Cardiac fibroblast (primary cell): Measurements from ENCODE around the gene DHRSX.
"Not testable (repeated sequence)": the region's sequence is repeated elsewhere in the genome, so short reads cannot be mapped to it uniquely, and the experiment has no call there.

ENCODE experiments used
- DNase-seq, 2 donors: peaks; one replicate each; pipeline versions ENCODE4 v3.0.0 to v3.0.0-alpha.2; 2010; ENCODE audit warnings: low read depth in 2 of 2
- H3K4me3 ChIP-seq, 2 donors: replicated peaks in 1 of 2; 1 replicate in 1 of 2; 2 replicates in 1 of 2; pipeline ENCODE4 v1.5.1; 2011; ENCODE audit warnings: low read depth in 2 of 2, low read length in 2 of 2, mild to moderate bottlenecking in 2 of 2, moderate library complexity in 1 of 2
- TF ChIP-seq, protein P1 (sequence below): IDR thresholded peaks from one replicate; pipeline ENCODE4 v1.5.1; 2011; ENCODE audit warnings: low read depth, mild to moderate bottlenecking, low read length, inconsistent platforms

Gene DHRSX

DNA sequence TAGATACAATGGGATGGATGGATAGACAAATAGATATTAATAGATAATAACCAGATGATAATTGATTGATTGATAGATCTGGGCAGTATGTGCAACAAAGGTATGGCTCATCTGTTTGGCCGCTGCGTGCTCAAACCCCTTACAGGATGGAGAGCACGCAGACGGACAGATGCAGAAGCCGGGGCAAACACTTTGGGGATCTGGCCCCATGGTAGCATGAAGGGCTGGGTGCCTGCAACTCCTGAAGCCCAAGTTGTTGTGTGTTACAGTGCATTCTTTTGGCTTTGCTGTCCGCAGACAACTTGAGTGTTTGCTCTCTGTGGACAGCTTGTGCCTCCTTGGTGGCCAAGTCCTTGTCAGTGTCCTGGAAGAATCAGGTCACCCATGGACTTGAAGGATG is 10.6 kb upstream of the DHRSX start:
- TF ChIP-seq, protein P1, sequence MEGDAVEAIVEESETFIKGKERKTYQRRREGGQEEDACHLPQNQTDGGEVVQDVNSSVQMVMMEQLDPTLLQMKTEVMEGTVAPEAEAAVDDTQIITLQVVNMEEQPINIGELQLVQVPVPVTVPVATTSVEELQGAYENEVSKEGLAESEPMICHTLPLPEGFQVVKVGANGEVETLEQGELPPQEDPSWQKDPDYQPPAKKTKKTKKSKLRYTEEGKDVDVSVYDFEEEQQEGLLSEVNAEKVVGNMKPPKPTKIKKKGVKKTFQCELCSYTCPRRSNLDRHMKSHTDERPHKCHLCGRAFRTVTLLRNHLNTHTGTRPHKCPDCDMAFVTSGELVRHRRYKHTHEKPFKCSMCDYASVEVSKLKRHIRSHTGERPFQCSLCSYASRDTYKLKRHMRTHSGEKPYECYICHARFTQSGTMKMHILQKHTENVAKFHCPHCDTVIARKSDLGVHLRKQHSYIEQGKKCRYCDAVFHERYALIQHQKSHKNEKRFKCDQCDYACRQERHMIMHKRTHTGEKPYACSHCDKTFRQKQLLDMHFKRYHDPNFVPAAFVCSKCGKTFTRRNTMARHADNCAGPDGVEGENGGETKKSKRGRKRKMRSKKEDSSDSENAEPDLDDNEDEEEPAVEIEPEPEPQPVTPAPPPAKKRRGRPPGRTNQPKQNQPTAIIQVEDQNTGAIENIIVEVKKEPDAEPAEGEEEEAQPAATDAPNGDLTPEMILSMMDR = no peak
- DNase-seq = no peak
- H3K4me3 ChIP-seq = no peak overlapping the region

DNA sequence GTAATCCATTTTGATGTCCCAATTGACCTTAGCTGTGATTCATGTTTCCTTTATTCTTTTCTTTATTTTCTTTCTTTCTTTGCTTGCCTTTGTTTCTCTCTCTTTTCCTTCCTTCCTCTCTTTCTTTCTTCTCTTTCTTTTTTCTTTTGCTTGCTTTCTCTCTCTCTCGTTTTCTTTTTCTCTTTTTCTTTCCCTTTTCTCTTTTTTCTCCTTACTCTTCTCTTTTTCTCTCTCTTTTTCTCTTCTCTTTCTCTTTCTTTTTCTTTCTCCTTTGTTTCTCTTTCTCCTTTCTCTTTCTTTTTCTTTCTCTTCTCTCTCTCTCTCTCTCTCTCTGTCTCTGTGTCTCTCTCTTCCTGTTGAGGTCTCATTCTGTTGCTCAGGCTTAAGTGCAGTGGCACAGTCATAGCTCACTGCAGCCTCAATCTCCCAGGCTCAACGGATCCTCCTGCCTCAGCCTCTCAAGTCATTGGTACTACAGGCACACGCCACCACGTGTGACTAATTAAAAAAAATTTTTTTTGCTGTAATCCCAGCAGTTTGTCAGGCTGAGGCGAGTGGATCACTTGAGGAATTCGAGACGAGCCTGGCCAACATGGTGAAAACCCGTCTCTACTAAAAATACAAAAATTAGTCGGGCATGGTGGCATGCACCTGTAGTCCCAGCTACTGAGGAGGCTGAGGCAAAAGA is 8.0 kb upstream of the DHRSX start:
- TF ChIP-seq, protein P1 = no peak
- H3K4me3 ChIP-seq = no peak overlapping the region
- no peak for DNase-seq

DNA sequence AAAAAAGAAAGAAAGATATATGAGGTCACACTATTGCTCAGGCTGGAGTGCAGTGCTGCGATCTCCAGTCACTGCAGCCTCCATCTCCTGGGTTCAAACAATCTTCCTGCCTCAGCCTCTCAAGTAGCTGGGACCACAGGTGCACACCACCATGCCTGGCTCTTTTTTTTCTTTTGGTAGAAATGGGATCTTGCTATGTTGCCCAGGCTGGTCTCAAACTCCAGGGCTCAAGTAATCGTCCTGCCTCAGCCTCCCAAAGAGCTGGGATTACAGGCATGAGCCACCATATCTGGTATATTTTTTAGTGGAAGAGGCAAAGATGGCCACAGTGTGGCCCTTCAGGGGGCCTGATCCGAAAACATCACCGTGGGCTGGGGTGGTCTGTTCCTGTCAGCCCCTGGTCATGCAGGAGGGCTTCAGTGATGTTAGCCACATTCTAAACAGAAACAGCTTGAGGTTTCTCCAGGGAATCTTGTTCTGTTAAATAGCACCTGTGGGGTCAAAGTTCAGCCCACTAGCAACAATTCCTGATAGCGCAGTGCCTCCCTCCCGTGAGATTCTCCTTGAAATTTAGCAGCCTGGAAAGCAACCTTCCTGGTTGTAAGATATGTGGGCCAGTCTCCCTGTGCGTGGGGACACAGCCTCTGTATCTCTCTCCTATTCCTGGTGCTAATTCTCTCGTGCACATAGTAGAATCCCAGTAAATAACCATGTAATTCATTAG is 7.3 kb upstream of the DHRSX start:
- TF ChIP-seq, protein P1 = no peak
- no peak for DNase-seq
- H3K4me3 ChIP-seq = no peak overlapping the region

DNA sequence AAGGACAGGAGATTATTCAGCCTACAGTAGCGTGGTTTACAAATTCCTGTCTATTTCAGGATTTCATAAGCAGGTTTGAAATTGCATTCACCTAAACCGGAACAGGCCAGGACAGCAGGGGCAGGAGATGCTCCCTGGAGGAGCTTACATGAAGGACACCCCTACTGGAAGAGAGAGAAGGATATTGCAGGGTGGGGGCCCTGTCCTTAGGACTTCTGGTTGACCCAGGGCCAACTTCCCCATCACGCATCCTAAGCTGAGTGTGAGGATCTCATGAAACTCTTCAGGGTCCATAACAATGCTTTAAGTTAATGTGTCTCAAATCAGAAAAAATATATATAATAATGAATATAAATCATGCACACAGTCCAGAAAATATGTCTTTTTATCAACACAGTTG is 6.4 kb upstream of the DHRSX start:
- TF ChIP-seq, protein P1 = no peak
- no peak overlapping the region for H3K4me3 ChIP-seq
- no peak for DNase-seq

DNA sequence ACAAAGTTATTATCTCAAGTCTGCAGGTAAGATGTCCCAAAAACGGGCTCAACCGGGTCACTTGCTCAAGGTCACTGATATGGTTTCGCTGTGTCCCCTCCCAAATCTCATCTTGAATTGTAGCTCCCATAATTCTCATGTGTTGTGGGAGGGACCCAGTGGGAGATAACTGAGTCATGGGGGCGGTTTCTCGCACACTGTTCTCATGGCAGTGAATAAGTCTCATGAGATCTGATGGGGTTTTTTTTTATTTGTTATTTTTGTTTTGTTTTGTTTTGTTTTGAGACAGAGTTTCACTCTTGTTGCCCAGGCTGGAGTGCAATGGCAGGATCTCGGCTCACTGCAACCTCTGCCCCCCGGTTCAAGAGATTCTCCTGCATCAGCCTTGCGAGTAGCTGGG is 4.6 kb upstream of the DHRSX start:
- DNase-seq, H3K4me3 ChIP-seq: not testable (repeated sequence)

DNA sequence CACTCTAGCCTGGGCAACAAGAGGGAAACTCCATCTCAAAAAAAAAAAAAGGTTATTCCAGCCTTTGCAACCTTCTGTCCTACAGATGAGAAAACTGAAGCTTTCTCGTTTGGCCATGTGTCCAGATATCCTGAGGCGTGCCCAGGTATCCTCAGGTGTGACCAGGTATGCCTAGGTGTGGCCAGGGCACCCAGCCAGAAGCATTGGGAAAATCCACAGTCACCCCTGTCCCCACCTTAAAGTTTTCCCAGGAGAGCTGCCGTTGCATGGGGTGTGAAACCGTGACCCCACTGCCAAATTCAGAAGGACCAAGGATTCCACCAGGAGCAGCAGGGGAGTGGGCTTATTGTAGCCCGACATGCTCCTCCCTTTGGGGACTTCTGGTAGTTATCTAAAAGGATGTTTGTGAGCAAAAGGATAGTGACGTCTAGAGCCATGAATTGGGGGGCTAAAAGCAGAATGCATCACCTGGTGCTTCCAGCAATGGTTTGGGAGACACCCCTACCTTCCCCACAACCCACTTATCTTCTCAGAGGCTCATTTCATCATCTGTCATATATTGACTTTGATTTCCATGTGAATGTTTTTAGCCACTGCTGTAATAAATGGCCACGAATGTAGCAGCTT is 4.0 kb upstream of the DHRSX start:
- no peak overlapping the region for H3K4me3 ChIP-seq
- DNase-seq = no peak
- TF ChIP-seq, protein P1 = no peak
